ENCODE results near the gene TNKS1BP1. TPM values are rescaled to one million over a fixed set of nuclear protein-coding genes. Genes with fewer than 3 reads are reported as not detected.
A peak's percentile ranks its signal among the peaks of the same experiment; 100 is the strongest.

TNKS1BP1 gene, protein sequence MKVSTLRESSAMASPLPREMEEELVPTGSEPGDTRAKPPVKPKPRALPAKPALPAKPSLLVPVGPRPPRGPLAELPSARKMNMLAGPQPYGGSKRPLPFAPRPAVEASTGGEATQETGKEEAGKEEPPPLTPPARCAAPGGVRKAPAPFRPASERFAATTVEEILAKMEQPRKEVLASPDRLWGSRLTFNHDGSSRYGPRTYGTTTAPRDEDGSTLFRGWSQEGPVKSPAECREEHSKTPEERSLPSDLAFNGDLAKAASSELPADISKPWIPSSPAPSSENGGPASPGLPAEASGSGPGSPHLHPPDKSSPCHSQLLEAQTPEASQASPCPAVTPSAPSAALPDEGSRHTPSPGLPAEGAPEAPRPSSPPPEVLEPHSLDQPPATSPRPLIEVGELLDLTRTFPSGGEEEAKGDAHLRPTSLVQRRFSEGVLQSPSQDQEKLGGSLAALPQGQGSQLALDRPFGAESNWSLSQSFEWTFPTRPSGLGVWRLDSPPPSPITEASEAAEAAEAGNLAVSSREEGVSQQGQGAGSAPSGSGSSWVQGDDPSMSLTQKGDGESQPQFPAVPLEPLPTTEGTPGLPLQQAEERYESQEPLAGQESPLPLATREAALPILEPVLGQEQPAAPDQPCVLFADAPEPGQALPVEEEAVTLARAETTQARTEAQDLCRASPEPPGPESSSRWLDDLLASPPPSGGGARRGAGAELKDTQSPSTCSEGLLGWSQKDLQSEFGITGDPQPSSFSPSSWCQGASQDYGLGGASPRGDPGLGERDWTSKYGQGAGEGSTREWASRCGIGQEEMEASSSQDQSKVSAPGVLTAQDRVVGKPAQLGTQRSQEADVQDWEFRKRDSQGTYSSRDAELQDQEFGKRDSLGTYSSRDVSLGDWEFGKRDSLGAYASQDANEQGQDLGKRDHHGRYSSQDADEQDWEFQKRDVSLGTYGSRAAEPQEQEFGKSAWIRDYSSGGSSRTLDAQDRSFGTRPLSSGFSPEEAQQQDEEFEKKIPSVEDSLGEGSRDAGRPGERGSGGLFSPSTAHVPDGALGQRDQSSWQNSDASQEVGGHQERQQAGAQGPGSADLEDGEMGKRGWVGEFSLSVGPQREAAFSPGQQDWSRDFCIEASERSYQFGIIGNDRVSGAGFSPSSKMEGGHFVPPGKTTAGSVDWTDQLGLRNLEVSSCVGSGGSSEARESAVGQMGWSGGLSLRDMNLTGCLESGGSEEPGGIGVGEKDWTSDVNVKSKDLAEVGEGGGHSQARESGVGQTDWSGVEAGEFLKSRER (N-terminal part only)
- total RNA-seq = 10 to 100 TPM; 17.2 to 23.7 TPM
- 1 to 10 TPM in 1 of 2 donors, under 1 TPM in 1; 0.52 to 4.7 TPM for polyA plus RNA-seq

DNA sequence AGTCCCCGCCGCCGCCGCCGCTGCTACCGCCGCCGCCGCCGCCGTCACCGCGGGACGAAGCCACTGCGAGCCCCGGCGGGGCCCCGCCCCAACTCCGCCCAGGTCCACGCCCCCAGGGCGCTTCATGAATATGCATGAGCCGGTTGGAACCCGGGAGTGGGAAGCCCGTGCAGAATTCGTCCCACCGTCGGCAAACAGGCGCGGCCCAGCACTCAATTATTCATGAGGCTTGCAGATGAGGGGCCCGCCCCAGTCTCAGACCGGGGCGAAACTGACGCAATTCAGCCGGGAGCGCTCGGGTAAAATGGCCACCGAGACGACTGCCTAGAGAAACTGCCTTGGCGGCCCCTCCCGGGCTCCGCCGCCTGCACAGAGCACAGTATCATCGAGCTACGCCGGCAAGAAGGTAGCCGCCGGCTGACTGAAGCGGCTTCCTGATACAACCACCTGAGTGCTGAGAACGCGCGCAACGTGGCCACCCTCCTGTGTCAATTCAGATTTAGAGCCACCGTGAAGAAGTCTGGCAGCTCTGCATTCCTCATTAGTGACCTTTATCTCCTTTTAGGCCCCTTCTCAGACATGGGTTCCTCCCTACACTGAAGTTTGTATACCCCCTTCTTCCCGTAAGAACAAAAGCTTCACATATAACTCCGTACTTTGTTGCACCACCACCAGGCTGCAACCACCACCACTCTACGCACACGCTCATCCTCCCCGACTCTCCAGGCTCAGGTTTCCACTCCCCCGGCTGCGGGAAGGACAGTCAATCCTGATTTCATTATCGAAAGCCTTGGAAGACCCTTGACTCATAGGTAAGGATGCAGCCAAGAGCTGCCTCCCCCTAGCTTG, at the start of gene TNKS1BP1:
Gene TNKS1BP1, minus strand, starts transcription at position 67 of the 849 bp plus-strand sequence. CDS start 3,067 bp downstream, outside the sequence.
- Mint-ChIP-seq H3K36me3 (peaks cover 43 to 51% of the 10 kb centered on the region in 2 donors), H3K9me3 (no peaks in the 10 kb centered on the region), H3K27ac (peak within 1 kb of the TSS; percentile 95 to 99 (median 97)), H3K4me1 (peaks cover 28 to 62% (median 37%) of the 10 kb centered on the region in 4 donors), H3K27me3 (no peaks in the 10 kb centered on the region), H3K4me3 (peak within 1 kb of the TSS; percentile 88 to 99 (median 94))
- POLR2A ChIA-PET (ENCODE audit: partially characterized antibody) = interaction anchor here (0.7 to 5.2 kb wide), 13 partner anchors 11 to 1948 kb away, joined by 3 to 128 read pairs (median 4); partner anchors contain the start of genes MED19, P2RX3, SELENOH and SLC43A3
- CTCF ChIA-PET (ENCODE audit: partially characterized antibody) = interaction anchor here (0.9 to 2.5 kb wide), 7 partner anchors 10 to 202 kb away, joined by 3 to 24 read pairs (median 6); partner anchors contain the start of genes P2RX3 and SSRP1
- peak; percentile 90 to 92 (median 91) for DNase-seq
- peak within 1 kb of the TSS; percentile 59 to 64 for H3K4me3 ChIP-seq (ENCODE audit: low read length in 2 of 2)
- no peaks in the 10 kb centered on the region for H3K9me3 ChIP-seq (ENCODE audit: control insufficient read depth in 1 of 2, low read length in 2 of 2)
- peaks cover 30% of the 10 kb centered on the region for H3K36me3 ChIP-seq (ENCODE audit: insufficient read depth, low read length)
- intact Hi-C loops (cut with micrococcal nuclease) = loop anchor here (1.0 to 5.0 kb wide), 4 partner anchors 10 to 1817 kb away; partner anchors contain the start of genes FAM111A, SLC43A3, SSRP1 and ZDHHC5
- H3K4me1 ChIP-seq (ENCODE audit: insufficient read depth, low read length) = peaks cover 33% of the 10 kb centered on the region
- peak within 1 kb of the TSS; percentile 59 for H3K27ac ChIP-seq (ENCODE audit: low read depth, low read length)
- no peaks in the 10 kb centered on the region for H3K27me3 ChIP-seq (ENCODE audit: insufficient read depth, low read length)

DNA sequence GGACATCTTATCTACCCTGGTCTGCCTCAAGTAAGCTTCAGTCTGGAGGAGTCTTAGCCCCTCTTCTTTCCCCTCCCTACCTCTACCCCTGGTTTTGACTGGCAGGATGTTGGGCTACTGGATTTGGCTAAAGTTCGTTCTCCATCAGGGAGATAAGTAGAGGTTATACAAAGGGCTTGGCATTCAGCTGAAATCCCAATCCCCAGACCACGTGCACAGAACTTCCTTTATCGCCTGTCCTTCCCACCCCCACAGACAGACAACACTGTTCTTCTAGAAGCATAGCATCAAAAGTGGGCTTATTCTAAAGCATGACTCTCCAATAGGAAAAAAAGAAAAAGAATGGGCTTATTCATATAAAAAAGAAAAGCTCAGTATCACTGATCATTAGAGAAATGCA, 48.4 kb upstream of the TNKS1BP1 start:
- Histone ChIP-seq H3K27me3 (ENCODE audit: insufficient read depth, low read length) (no peaks in the 10 kb centered on the region), H3K4me1 (ENCODE audit: insufficient read depth, low read length) (no peaks in the 10 kb centered on the region), H3K36me3 (ENCODE audit: insufficient read depth, low read length) (no peaks in the 10 kb centered on the region), H3K9me3 (ENCODE audit: control insufficient read depth in 1 of 2, low read length in 2 of 2) (no peaks in the 10 kb centered on the region), H3K27ac (ENCODE audit: low read depth, low read length) (no peak overlapping the region), H3K4me3 (ENCODE audit: low read length in 2 of 2) (no peak overlapping the region)
- DNase-seq = no peak
- ChIA-PET CTCF (ENCODE audit: partially characterized antibody) (interaction anchor here (0.8 to 1.7 kb wide), 2 partner anchors 27 to 120 kb away, joined by 3 to 5 read pairs; no protein-coding TSS in a partner anchor), POLR2A (ENCODE audit: partially characterized antibody) (no interaction called here)
- Mint-ChIP-seq H3K27ac (no peak overlapping the region), H3K4me3 (no peak overlapping the region), H3K27me3 (peaks cover 3 to 5% of the 10 kb centered on the region in 2 donors), H3K4me1 (no peaks in the 10 kb centered on the region), H3K9me3 (no peaks in the 10 kb centered on the region), H3K36me3 (no peaks in the 10 kb centered on the region)
- intact Hi-C loops (cut with micrococcal nuclease) = no loop called here

DNA sequence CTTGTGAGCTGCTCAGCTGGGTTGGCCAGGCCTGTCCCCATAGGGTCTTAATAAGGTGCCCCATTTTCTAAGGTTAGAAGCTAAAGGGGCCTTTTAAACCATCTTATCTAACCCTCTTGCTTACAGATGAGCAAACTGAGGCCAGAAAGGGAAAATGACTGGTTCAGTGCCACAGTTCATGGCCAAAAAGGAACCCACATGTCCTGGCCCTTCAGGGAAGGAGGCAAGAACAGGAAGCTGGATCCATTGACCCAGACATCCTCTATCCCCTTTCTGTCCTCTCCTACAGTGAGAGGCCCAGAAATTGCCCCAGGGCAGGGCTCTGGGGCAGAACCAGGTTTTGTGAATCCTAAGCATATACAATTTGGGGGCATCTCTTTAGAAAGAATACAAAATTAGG, 46.2 kb upstream of the TNKS1BP1 start:
- DNase-seq = no peak
- H3K9me3 ChIP-seq (ENCODE audit: control insufficient read depth in 1 of 2, low read length in 2 of 2) = no peaks in the 10 kb centered on the region
- no peaks in the 10 kb centered on the region for H3K27me3 ChIP-seq (ENCODE audit: insufficient read depth, low read length)
- ChIA-PET CTCF (ENCODE audit: partially characterized antibody) (no interaction called here), POLR2A (ENCODE audit: partially characterized antibody) (no interaction called here)
- H3K27ac ChIP-seq (ENCODE audit: low read depth, low read length) = no peak overlapping the region
- Mint-ChIP-seq H3K27me3 (peaks cover 0 to 2% of the 10 kb centered on the region in 2 donors), H3K4me3 (no peak overlapping the region), H3K4me1 (no peaks in the 10 kb centered on the region), H3K9me3 (peaks cover 0 to 2% (median 0%) of the 10 kb centered on the region in 8 donors), H3K36me3 (no peaks in the 10 kb centered on the region), H3K27ac (no peak overlapping the region)
- no peak overlapping the region for H3K4me3 ChIP-seq (ENCODE audit: low read length in 2 of 2)
- intact Hi-C loops (cut with micrococcal nuclease) = no loop called here
- H3K4me1 ChIP-seq (ENCODE audit: insufficient read depth, low read length) = no peaks in the 10 kb centered on the region
- no peaks in the 10 kb centered on the region for H3K36me3 ChIP-seq (ENCODE audit: insufficient read depth, low read length)

DNA sequence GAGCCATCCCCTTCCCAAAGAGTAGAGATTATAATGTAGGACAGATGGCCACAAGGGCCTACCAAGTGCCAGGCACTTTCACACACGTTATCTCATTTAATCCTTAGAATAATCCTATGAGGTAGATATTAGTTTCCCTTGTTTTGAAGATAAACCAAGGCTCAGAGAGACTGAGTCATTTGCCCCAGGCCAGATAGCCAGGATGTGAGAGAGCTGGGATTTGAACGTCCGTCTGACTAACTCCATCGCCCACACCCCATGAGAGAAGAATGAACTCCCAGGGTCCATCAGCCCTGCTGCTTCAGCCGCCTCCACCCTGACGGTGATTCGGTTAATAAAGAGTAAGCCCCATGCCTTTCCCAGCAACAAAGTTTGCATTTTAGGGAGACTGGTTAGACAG, 45.5 kb upstream of the TNKS1BP1 start:
- Mint-ChIP-seq H3K9me3 (peaks cover 0 to 2% (median 0%) of the 10 kb centered on the region in 8 donors), H3K4me1 (no peaks in the 10 kb centered on the region), H3K27me3 (peaks cover 0 to 2% of the 10 kb centered on the region in 2 donors), H3K36me3 (no peaks in the 10 kb centered on the region), H3K4me3 (no peak overlapping the region), H3K27ac (no peak overlapping the region)
- no peaks in the 10 kb centered on the region for H3K27me3 ChIP-seq (ENCODE audit: insufficient read depth, low read length)
- CTCF ChIA-PET (ENCODE audit: partially characterized antibody) = no interaction called here
- H3K27ac ChIP-seq (ENCODE audit: low read depth, low read length) = no peak overlapping the region
- DNase-seq = no peak
- no peak overlapping the region for H3K4me3 ChIP-seq (ENCODE audit: low read length in 2 of 2)
- H3K4me1 ChIP-seq (ENCODE audit: insufficient read depth, low read length) = no peaks in the 10 kb centered on the region
- POLR2A ChIA-PET (ENCODE audit: partially characterized antibody) = no interaction called here
- no peaks in the 10 kb centered on the region for H3K36me3 ChIP-seq (ENCODE audit: insufficient read depth, low read length)
- H3K9me3 ChIP-seq (ENCODE audit: control insufficient read depth in 1 of 2, low read length in 2 of 2) = no peaks in the 10 kb centered on the region
- intact Hi-C loops (cut with micrococcal nuclease) = no loop called here

DNA sequence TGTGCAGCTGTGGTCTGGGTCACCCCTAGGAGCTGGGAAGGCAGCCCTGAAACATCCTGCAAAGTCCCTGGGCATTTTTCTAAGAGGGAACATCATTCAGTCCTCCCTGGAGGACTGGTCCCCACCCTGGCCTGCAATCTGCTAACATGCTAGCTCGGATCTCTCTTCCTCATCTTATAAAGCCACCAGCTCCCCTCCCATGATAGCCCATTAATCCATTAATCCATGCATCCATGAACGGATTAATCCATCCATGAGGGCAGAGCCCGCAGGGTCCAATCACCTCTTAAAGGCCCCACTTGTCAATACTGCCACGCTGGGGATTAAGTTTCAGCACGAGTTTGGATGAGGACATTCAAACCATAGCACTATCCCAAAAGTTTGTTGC, 44.1 kb upstream of the TNKS1BP1 start:
- Histone ChIP-seq H3K27ac (ENCODE audit: low read depth, low read length) (no peak overlapping the region), H3K36me3 (ENCODE audit: insufficient read depth, low read length) (no peaks in the 10 kb centered on the region), H3K4me1 (ENCODE audit: insufficient read depth, low read length) (no peaks in the 10 kb centered on the region), H3K4me3 (ENCODE audit: low read length in 2 of 2) (no peak overlapping the region), H3K27me3 (ENCODE audit: insufficient read depth, low read length) (no peaks in the 10 kb centered on the region), H3K9me3 (ENCODE audit: control insufficient read depth in 1 of 2, low read length in 2 of 2) (no peaks in the 10 kb centered on the region)
- intact Hi-C loops (cut with micrococcal nuclease) = no loop called here
- H3K9me3 Mint-ChIP-seq = peaks cover 0 to 2% (median 0%) of the 10 kb centered on the region in 8 donors
- no peak overlapping the region for H3K27ac Mint-ChIP-seq
- POLR2A ChIA-PET (ENCODE audit: partially characterized antibody) = no interaction called here
- CTCF ChIA-PET (ENCODE audit: partially characterized antibody) = no interaction called here
- peaks cover 0 to 2% of the 10 kb centered on the region in 2 donors for H3K27me3 Mint-ChIP-seq
- no peaks in the 10 kb centered on the region for H3K36me3 Mint-ChIP-seq
- no peak overlapping the region for H3K4me3 Mint-ChIP-seq
- no peak for DNase-seq
- H3K4me1 Mint-ChIP-seq = no peaks in the 10 kb centered on the region

DNA sequence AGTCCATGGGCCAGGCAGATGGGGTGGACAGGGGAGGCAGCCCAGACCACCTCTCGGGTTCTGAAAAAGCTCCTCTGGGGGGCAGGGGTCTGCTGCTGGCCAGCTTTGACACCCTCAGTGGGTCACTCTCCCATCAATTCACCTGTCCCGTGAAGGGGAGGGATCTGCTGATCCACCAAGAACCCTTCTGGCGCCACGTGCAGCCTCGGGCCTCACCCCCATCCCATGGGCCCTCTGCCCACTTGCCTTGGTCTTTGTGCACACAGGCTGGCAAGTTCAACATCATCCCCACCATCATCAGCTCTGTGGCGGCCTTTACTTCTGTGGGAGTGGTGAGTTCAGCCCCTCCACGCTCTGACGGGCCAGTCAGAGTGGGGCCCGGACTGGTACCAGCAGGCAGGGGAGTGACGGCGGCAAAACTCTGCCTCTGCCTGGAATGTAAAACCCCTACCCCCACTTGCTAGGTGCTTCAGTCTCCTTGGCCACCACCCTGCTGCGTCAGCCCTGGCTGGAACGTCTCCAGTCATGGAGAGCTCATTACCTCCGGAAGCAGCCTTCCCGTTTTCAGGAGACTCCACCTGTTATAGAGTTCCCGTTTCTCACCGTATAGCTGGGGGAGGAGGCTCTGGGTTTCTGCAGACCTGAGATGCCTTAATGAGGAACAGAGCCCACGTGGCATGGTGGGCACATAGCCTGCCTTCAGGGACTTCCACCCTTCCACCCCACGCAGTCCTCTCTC, 43.5 kb upstream of the TNKS1BP1 start:
- Mint-ChIP-seq H3K27me3 (peaks cover 2 to 4% of the 10 kb centered on the region in 2 donors), H3K4me1 (no peaks in the 10 kb centered on the region), H3K9me3 (peaks cover 0 to 2% (median 0%) of the 10 kb centered on the region in 8 donors), H3K27ac (no peak overlapping the region), H3K4me3 (no peak overlapping the region), H3K36me3 (no peaks in the 10 kb centered on the region)
- H3K4me3 ChIP-seq (ENCODE audit: low read length in 2 of 2) = no peak overlapping the region
- H3K36me3 ChIP-seq (ENCODE audit: insufficient read depth, low read length) = no peaks in the 10 kb centered on the region
- no peaks in the 10 kb centered on the region for H3K4me1 ChIP-seq (ENCODE audit: insufficient read depth, low read length)
- ChIA-PET POLR2A (ENCODE audit: partially characterized antibody) (no interaction called here), CTCF (ENCODE audit: partially characterized antibody) (interaction anchor here (1.3 kb wide), 1 partner anchor 19 kb away, joined by 4 read pairs; no protein-coding TSS in a partner anchor)
- intact Hi-C loops (cut with micrococcal nuclease) = no loop called here
- H3K9me3 ChIP-seq (ENCODE audit: control insufficient read depth in 1 of 2, low read length in 2 of 2) = no peaks in the 10 kb centered on the region
- H3K27me3 ChIP-seq (ENCODE audit: insufficient read depth, low read length) = no peaks in the 10 kb centered on the region
- DNase-seq = no peak
- no peak overlapping the region for H3K27ac ChIP-seq (ENCODE audit: low read depth, low read length)
